Heart left ventricle (tissue), 16 donors: Measurements from ENCODE around the gene TTLL11. TPM values are rescaled to one million over a fixed set of nuclear protein-coding genes. Genes with fewer than 3 reads are reported as not detected.
"Not testable (repeated sequence)": the region's sequence is repeated elsewhere in the genome, so short reads cannot be mapped to it uniquely, and the experiment has no call there.

ENCODE experiments used
- ATAC-seq, 4 donors: fragments of 200-7000 bp; cut with Tn5 transposase; one replicate each; pipeline ENCODE4 v1.9.1; 2020 to 2022; ENCODE audit warnings: moderate library complexity in 4 of 4, mild to moderate bottlenecking in 3 of 4, moderate number of reproducible peaks in 1 of 4
- DNase-seq, 5 donors: peaks; one replicate each; pipeline ENCODE4 v3.0.0-alpha.2; 2020
- H3K27ac ChIP-seq, 12 donors: fragments of 200-600 bp; sonication (generic) in 4 of 12; one replicate each; pipeline versions ENCODE4 v1.5.0 to v1.8.0; 2016 to 2022; ENCODE audit warnings: mild to moderate bottlenecking in 2 of 12
- H3K27me3 ChIP-seq, 9 donors: fragments of 200-600 bp; sonication (generic) in 2 of 9; one replicate each; pipeline versions ENCODE4 v1.5.1 to v1.8.0; 2016 to 2022; ENCODE audit warnings: mild to moderate bottlenecking in 3 of 9
- H3K36me3 ChIP-seq, 9 donors: fragments of 200-600 bp; sonication (generic) in 2 of 9; one replicate each; pipeline versions ENCODE4 v1.5.0 to v1.8.0; 2018 to 2022; ENCODE audit warnings: mild to moderate bottlenecking in 2 of 9
- H3K4me1 ChIP-seq, 12 donors: fragments of 200-600 bp; sonication (generic) in 4 of 12; one replicate each; pipeline versions ENCODE4 v1.5.0 to v1.8.0; 2016 to 2022; ENCODE audit warnings: mild to moderate bottlenecking in 3 of 12
- H3K4me3 ChIP-seq, 12 donors: fragments of 200-600 bp; sonication (generic) in 4 of 12; one replicate each; pipeline versions ENCODE4 v1.5.0 to v1.8.0; 2017 to 2022; ENCODE audit warnings: mild to moderate bottlenecking in 9 of 12, moderate library complexity in 4 of 12
- H3K9me3 ChIP-seq, 12 donors: fragments of 200-600 bp; sonication (generic) in 4 of 12; one replicate each; pipeline versions ENCODE4 v1.5.0 to v1.8.0; 2016 to 2022; ENCODE audit warnings: mild to moderate bottlenecking in 1 of 12
- CTCF ChIP-seq, 12 donors: fragments of 200-600 bp; sonication (generic) in 4 of 12; IDR thresholded peaks; one replicate each; pipeline versions ENCODE4 v1.5.0 to v1.8.0; 2018 to 2022; ENCODE audit warnings: antibody characterized with exemption in 12 of 12, mild to moderate bottlenecking in 5 of 12
- POLR2A ChIP-seq, 2 donors: fragments of 450-650 bp; IDR thresholded peaks; one replicate each; pipeline ENCODE4 v1.6.1; 2017; ENCODE audit warnings: antibody characterized with exemption in 2 of 2, mild to moderate bottlenecking in 2 of 2, moderate library complexity in 2 of 2
- WGBS, 4 donors: extraction: QIAGEN DNeasy Blood & Tissue Kit in 2 of 4; methylation state at CpG; one replicate each; pipeline versions ENCODE4 v1.1.5 to v1.1.7; 2013 to 2018; 5-methylcytosine and 5-hydroxymethylcytosine counted together
- intact Hi-C, 10 donors: fragments of 100-400 bp; cut with DNase I; formaldehyde crosslinking; loops; one replicate each; pipeline versions ENCODE4 v1.11.1 to v1.14.2; 2022
- polyA plus RNA-seq, 2 donors: library from polyadenylated mRNA; stranded (reverse); fragments of 200-250 nt; gene quantifications; one replicate each; pipeline ENCODE4 v1.2.3, GENCODE V29; 2013
- total RNA-seq, 9 donors: library from RNA; depleted of rRNA in 2 of 9; stranded (reverse); fragments of >200 nt in 2 of 9; fragmentation: NEBNext Ultra II Directional in 3 of 9; extraction: Animal tissue kit (Norgen Biotek cat#: 25700) in 3 of 9; gene quantifications; one replicate each; pipeline versions ENCODE4 v1.1.0 to v1.2.4, GENCODE V29; 2016 to 2023
- donor health status: ischemic (EF 13 %, LVEDD 7.1; RV severe dilation, severe dysfunction).
- donor health status: healthy with polysubstance abuse.
- donor health status: DM: no; HTN: yes; CAD: no.
- donor health status: DM: no; HTN: no; CAD: no.
- donor health status: ischemic (EF 25% LVEDD 6.9; RV normal size, moderate dysfunction).
- donor health status: ischemic (EF 25% LVEDD 5.7; RV mildly dilated, moderate dysfunction).
- donor health status: healthy.
- donor health status: DM: yes; HTN: yes; CAD: no.
- donor health status: ischemic (EF 35%, LVEDD 5.7; RV mildly dilated, moderate dysfunction).
- donor health status: nonischemic (EF 11% LVEDD 7.7; RV severe dilation, severe dysfunction).
- donor health status: DM: yes; HTN: yes; CAD: no.
- donor health status: PGD.
- donor health status: ischemic (EF 29% LVEDD 5.4; RV normal size, mild dysfunction).
- donor health status: nonischemic (EF 23%, LVEDD 6.1; RV moderate dilation, normal function).

The TTLL11 gene
- total and polyA plus RNA-seq, 11 donors: 2.7 to 10.9 (median 7.9) TPM

- Histone ChIP-seq H3K27ac (no peak overlapping the region), H3K27me3 (no peaks in the 10 kb centered on the region), H3K36me3 (no peaks in the 10 kb centered on the region), H3K4me1 (peaks cover 0 to 11% (median 0%) of the 10 kb centered on the region in 12 donors), H3K9me3 (peaks cover 0 to 5% (median 0%) of the 10 kb centered on the region in 12 donors), H3K4me3 (no peak overlapping the region)
- DNase-seq (no peak), ATAC-seq (no peak)
- no peak for TF ChIP-seq POLR2A (IDR thresholded peaks at IDR 0.05)
- no peak for TF ChIP-seq CTCF (IDR thresholded peaks at IDR 0.05)
- 57 to 77% (median 72%) methylated on average over 7 of the region's 7 CpGs for WGBS, 4 donors
- intact Hi-C loops: no loop called here
Observed at GRCh38 chr9:121895358-121895757, 197.8 kb downstream of the TTLL11 start.

GRCh38 chr9:121894380-121894779, 198.7 kb downstream of the TTLL11 start:
- H3K36me3 ChIP-seq, DNase-seq, ATAC-seq, H3K27me3 ChIP-seq, H3K4me3 ChIP-seq, intact Hi-C loops, H3K27ac ChIP-seq, H3K9me3 ChIP-seq: not testable (repeated sequence)
- 48 to 82% (median 73%) methylated on average over 2 of the region's 2 CpGs for WGBS, 4 donors
- H3K4me1 ChIP-seq: peaks cover 0 to 11% (median 0%) of the 10 kb centered on the region in 12 donors

GRCh38 chr9:121893786-121894185, 199.3 kb downstream of the TTLL11 start:
- Histone ChIP-seq H3K4me3 (no peak overlapping the region), H3K4me1 (peaks cover 0 to 12% (median under 1%) of the 10 kb centered on the region in 12 donors), H3K9me3 (no peaks in the 10 kb centered on the region), H3K36me3 (no peaks in the 10 kb centered on the region), H3K27me3 (no peaks in the 10 kb centered on the region), H3K27ac (no peak overlapping the region)
- 90 to 93% (median 92%) methylated on average over 3 of the region's 3 CpGs for WGBS, 4 donors
- intact Hi-C loops: no loop called here
- ATAC-seq (no peak), DNase-seq (no peak)
- TF ChIP-seq CTCF (IDR thresholded peaks at IDR 0.05) (no peak), POLR2A (IDR thresholded peaks at IDR 0.05) (no peak)

- Histone ChIP-seq H3K27me3 (no peaks in the 10 kb centered on the region), H3K9me3 (no peaks in the 10 kb centered on the region), H3K27ac (no peak overlapping the region), H3K4me3 (no peak overlapping the region), H3K36me3 (no peaks in the 10 kb centered on the region), H3K4me1 (peaks cover 0 to 17% (median 6%) of the 10 kb centered on the region in 12 donors)
- ATAC-seq (no peak), DNase-seq (no peak)
- TF ChIP-seq CTCF (IDR thresholded peaks at IDR 0.05): no peak
- no peak for TF ChIP-seq POLR2A (IDR thresholded peaks at IDR 0.05)
- intact Hi-C loops: no loop called here
- 86 to 96% (median 91%) methylated on average over 5 of the region's 5 CpGs for WGBS, 4 donors
Observed at GRCh38 chr9:121892706-121893105, 200.4 kb downstream of the TTLL11 start.

- intact Hi-C loops: no loop called here
- Histone ChIP-seq H3K9me3 (no peaks in the 10 kb centered on the region), H3K4me3 (no peak overlapping the region), H3K27me3 (no peaks in the 10 kb centered on the region), H3K27ac (no peak overlapping the region), H3K4me1 (peaks cover 0 to 24% (median 6%) of the 10 kb centered on the region in 12 donors), H3K36me3 (no peaks in the 10 kb centered on the region)
- ATAC-seq (no peak), DNase-seq (no peak)
- WGBS, 4 donors: 88 to 94% (median 93%) methylated on average over 2 of the region's 2 CpGs
- TF ChIP-seq CTCF (IDR thresholded peaks at IDR 0.05) (no peak), POLR2A (IDR thresholded peaks at IDR 0.05) (no peak)
Observed at GRCh38 chr9:121890746-121891145, 202.4 kb downstream of the TTLL11 start.
